HG03439 (cell line): ENCODE data around the gene NOSIP.
A peak's percentile ranks its signal among the peaks of the same experiment; 100 is the strongest.

ENCODE experiments used
- ATAC-seq: cut with Tn5 transposase; IDR thresholded peaks from one replicate; pipeline ENCODE4 v1.9.1; 2021; ENCODE audit warnings: mild to moderate bottlenecking, moderate library complexity; ENCODE audit not compliant: unreplicated experiment

The NOSIP gene

GRCh38 chr19:49595819-49596404 is 15.6 kb upstream of the NOSIP start:
- no peak for ATAC-seq

- no peak for ATAC-seq
Observed at GRCh38 chr19:49594993-49595818, 14.8 kb upstream of the NOSIP start.

DNA sequence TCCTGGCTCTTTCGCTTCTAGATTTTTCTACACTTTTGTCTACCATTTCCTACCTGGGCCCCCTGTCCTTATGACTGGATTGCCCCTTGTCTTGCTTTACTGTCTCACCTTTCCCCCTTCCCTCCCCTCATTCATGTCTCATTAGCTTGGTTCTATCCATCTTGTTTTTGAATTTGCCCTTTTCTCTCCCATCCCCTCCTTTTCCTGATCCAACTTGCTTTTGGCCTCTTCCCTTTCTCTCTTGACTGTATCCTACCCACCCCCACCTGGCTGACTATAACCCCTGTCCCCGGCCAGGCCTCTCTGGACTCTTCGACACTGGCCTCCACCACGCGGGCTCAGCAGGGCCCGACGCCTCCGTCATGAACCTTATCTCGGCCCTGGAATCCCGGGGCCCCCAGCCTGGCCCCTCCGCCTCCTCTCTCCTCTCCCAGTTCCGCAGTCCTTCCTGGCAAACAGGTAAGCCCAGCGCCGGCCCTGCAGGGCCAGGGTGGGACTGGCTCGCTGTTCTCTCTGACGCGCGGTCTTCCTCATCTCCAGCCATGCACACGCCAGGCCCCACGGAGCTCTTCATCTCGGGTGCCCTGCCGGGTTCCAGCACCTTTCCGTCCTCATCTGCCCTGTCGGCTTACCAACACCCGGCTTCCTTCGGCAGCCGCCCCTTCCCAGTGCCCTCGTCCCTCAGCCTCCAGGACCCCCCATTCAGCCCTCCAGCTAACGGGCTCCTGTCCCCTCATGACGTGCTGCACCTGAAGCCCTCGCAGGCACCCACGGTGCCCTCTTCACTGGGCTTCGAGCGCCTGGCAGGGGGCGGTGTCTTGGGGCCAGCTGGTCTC is 14.0 kb upstream of the NOSIP start:
- no peak for ATAC-seq

GRCh38 chr19:49593233-49594113 is 13.1 kb upstream of the NOSIP start:
- ATAC-seq = peak; percentile 36

DNA sequence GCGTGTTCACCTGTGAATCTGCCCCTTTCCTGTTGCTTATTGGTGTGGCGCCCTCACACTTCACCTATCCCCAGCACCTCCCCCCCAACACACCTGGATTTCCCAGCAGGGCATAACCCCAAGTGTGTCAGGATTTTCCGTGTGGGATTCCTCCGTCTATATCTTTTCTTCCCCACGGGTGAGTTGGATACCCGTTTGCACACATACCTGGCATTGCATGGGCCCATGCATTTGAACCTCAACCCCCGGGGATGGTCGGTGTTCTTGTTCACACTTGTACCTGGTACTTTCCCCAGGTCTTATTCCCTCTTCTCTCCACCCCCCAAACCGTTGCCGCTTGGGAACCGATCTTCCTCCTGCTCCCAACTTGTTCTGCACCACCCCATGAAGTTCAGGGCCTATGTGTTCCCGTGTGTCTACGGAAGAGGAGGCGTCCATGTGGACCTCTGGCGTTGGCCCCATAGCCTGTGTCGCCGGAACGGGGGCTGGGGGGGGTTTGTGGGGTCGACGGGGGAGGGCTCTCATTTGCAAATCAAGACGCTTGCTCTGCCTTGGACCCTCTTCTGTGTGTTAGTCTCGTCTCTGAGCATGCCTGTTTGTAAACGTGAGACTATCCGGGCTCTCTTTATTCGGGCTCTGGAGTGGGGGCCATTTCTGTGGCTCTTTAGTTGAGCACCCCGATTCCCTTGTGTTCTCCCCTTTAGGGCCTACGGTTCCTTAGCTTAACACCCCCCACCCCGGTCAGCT is 12.3 kb upstream of the NOSIP start:
- no peak for ATAC-seq

DNA sequence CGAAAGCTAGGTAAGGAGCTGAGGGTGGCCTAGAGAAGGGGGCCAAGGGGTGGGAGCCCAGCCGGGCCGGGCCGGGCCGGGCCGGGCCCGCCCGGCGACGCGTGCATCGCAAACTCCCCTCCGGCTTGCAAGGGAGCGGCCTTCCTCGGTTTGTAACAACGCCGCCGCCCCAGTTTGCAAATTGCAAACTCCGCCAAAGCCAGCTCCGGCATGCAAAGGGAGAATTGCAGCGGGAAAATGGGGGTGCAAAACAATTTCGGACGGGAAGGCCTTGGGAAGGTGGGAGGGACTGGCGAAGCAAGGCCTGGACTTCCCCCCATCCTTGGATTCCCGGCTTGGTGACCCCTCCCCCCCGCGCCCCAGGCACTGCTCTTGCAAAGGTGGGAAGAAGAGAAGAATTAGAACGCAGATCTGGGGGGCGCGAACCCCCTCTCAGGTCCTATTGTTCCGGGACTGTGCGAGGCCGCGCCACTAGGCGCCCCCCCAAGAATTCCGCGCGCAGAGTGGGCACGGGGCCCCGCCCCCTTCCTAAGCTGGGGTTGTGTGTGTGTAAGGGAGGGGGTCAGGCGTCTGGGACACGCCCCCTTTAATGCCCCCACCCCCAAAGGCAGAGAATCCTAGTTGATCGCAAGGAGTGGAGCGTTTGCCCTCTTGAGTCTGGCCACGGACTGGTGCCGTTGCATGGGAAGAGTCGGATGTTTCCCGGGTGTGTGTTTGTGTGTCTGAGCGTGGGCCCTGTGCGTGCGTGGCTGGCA is 11.6 kb upstream of the NOSIP start:
- no peak for ATAC-seq

DNA sequence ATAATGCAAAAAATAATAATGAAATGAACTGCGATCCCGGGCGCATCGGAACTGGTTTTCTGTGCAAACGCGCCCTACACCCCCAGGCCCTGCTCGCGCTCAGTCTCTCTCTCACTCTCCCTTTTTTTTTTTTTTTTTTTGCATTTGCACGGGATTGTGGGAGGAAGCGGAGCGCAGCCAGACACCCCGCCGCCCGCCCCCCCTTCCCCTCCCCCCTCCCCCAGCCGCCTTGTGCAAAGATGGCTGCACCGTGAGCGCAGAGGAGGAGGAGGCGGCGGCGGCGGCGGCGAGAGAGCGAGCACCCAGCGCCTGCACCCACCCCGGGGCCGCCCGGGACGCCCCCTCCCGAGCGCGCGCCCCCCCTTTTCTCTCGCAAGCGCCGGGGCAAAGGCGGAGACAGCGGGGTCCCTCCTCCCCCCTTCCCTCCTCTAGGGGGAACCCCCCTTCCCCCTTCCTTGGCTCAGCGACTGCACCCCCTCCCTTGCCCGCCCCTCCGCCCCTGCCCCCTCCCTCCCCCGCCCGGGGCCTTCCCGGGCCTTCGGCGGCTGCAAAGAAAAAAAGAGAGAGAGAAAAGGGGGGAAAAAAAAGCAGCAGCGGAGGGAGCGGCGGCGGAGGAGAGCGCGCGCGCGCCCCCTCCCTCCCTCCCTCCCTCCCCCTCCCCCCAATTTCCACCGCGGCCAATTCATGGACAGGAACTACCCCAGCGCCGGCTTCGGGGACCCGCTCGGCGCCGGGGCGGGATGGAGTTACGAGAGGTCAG is 10.8 kb upstream of the NOSIP start, which contains the start of gene PRR12:
PRR12 (plus strand) TSS at position 212 of the 760 bp plus-strand sequence; CDS start at position 685, 473 bp downstream.
- ATAC-seq = no peak

DNA sequence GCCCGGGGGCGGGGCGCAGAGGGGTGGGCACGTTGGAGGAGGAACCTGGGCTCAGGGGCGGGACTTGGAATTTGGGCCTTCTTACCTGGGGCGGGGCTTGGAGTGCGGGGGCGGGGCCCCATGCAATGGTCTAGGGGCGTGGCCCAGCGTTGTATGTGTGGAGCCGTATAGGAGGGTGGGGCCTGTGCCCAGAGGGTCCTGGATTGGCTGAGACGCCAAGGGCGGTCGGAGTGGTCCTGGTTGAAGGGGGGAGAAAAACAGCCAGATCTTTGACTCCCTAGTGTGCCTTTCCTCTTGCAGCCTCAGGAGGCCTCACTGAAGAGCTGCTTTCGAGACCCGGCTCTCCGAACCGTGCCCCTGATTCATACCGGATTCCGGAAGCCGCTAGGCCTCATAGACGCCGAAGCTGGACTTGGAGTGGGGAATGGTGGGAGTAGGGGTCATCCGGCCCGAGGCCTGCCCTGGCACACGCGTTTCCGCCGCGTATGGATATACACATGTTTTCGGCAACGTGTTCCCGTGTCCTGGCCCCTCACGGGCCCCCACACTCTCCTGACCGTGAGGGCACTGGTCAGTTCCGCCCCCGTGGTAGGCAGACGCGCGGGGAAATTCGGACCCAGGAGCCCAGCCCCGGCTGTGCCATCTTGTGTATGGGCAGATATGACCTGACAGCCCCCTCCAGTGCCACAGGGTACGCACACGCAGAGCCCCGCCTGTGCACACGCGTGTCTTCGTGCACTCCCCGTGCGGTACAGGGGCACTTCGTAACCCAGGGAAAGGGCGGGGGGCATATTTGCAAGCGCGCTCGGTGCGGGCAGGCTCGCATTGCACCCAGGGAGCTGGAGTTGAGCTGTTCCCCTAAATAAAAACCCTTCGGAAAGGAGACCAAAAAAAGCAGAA is 10.0 kb upstream of the NOSIP start:
- ATAC-seq = peak; percentile 57

DNA sequence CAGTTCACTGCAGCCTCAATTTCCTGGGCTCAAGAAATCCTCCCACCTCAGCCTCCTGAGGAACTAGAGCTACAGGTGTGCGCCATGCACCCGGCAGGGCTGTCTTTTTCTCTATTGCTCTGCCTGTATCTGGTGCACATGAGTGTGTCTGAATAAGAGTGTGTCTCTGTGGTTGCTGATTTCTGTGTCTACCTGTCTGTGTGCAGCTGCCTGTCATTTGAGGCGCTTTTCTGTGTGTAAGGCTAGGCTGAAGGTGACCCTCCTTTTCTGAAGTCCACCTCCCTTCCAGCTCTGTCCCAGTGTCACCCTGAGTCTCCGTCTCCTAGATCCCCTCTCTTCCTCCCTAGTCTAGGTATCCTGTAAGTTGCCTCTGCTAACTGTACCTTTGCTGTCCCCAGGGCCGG is 9.1 kb upstream of the NOSIP start:
- ATAC-seq = no peak

- no peak for ATAC-seq
Observed at GRCh38 chr19:49588365-49589122, 8.2 kb upstream of the NOSIP start.

- no peak for ATAC-seq
Observed at GRCh38 chr19:49587227-49587626, 6.9 kb upstream of the NOSIP start.

- ATAC-seq = no peak
Observed at GRCh38 chr19:49585023-49585422, 4.7 kb upstream of the NOSIP start.

GRCh38 chr19:49583239-49583638 is 2.9 kb upstream of the NOSIP start:
- no peak for ATAC-seq

DNA sequence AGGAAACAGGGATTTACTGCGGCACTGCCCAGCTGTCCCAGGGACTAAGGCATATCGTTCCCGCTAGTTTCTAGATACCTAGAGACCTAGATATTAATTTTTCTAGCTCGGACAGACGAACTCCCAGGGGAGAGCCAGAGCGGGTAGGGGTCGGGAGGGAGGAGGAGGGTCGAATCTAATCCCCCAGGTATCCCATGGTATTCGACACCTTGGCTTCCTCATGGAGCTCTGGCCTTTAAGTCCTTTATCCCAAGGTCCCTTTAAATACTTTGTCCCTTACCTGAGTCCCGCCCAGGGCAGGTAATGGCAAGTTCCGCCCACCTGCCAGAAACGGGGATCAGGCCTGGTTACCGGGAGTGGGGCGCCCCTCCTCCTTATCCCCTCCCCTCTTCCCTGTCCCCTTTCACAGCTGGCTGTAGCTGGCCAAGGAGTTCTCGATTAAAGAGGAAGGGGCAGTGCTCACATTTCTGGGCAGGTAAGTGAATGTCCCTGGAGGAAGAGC is 702 bp upstream of the NOSIP start, which contains the start of gene PRRG2:
PRRG2 (plus strand) TSS at position 310 of the 502 bp plus-strand sequence. CDS start 1,904 bp downstream, outside the sequence.
- ATAC-seq = no peak

GRCh38 chr19:49579947-49580263 is 451 bp downstream of the NOSIP start:
- ATAC-seq = no peak

DNA sequence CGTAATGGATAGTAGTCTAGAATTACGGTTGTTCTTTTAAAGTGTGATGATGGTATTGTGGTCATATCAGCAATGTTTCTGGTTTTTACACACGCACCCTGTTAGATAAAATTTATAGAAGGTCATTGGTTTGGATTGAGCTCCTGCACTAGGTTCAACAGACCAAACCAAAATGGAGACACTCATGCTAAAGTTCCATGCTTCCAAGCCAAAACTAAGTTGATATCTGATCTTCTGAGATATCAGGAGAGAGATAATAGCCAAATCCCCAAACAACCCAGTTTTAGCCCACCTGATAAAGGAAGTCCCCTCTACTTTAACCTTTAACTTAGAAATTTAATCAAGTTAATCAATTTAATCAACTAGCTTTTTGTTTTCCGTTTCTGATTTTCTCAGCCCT is 1.2 kb downstream of the NOSIP start:
- ATAC-seq = no peak
